Endothelial cell of umbilical vein (primary cell): ENCODE data around the gene SYCP1. TPM values are rescaled to one million over a fixed set of nuclear protein-coding genes. Genes with fewer than 3 reads are reported as not detected.

ENCODE experiments used
- BruUV-seq: library from RNA; stranded (reverse); fragments of 400-500 nt; replicated peaks from 2 replicates; lab custom pipeline; 2021; lab: Mats Ljungman, UMichigan
- CTCF ChIA-PET: fragments of 300-600, 350-600 bp; sonication (Branson Sonifier 250); formaldehyde crosslinking; loops from one replicate; lab custom pipeline; 2021; ENCODE audit warnings: antibody characterized with exemption, inconsistent platforms; lab: Charles Lee
- POLR2A ChIA-PET: fragments of 300-600, 350-600 bp; sonication (Branson Sonifier 250); formaldehyde crosslinking; loops from one replicate; lab custom pipeline; 2021; ENCODE audit warnings: antibody characterized with exemption, inconsistent platforms; lab: Charles Lee
- DNase-seq: peaks from one replicate; pipeline ENCODE4 v3.0.0-alpha.2; 2011; ENCODE audit warnings: low read depth, low spot score
- FAIRE-seq: peaks from 2 replicates; lab custom pipeline; 2011; peaks lifted over from hg19 to GRCh38; lab: Jason Lieb, UNC
- H2AFZ ChIP-seq: 2 replicates; pipeline ENCODE4 v1.6.0; 2012; ENCODE audit warnings: low read depth, low read length, control low read depth, inconsistent platforms
- H3K27ac ChIP-seq: 2 replicates; pipeline ENCODE4 v1.5.1; 2011; ENCODE audit warnings: low read depth, mild to moderate bottlenecking, control low read depth, low read length, moderate library complexity; ENCODE audit not compliant: insufficient read depth
- H3K27me3 ChIP-seq, 2 experiments: 2 replicates each; pipeline versions ENCODE4 v1.6.0 to v1.6.1; 2011; ENCODE audit warnings: low read length in 2 of 2, mixed read lengths in 1 of 2; ENCODE audit not compliant: control insufficient read depth in 2 of 2, insufficient read depth in 2 of 2
- H3K36me3 ChIP-seq, 2 experiments: 2 replicates in 1 of 2; 3 replicates in 1 of 2; pipeline ENCODE4 v1.5.1; 2011; ENCODE audit warnings: low read length in 2 of 2, mild to moderate bottlenecking in 1 of 2, moderate library complexity in 1 of 2; ENCODE audit not compliant: control insufficient read depth in 2 of 2, insufficient read depth in 2 of 2; ENCODE audit errors: extremely low read depth in 1 of 2
- H3K4me1 ChIP-seq: 3 replicates; pipeline ENCODE4 v1.5.1; 2011; ENCODE audit warnings: mild to moderate bottlenecking, low read length; ENCODE audit not compliant: control insufficient read depth, insufficient read depth; ENCODE audit errors: extremely low read depth
- H3K4me2 ChIP-seq: 2 replicates; pipeline ENCODE4 v1.6.1; 2011; ENCODE audit warnings: low read length, control low read depth, mixed read lengths; ENCODE audit not compliant: insufficient read depth
- H3K4me3 ChIP-seq, 3 experiments: fragments of 200-600 bp in 1 of 3; sonication (generic), shearing (Covaris generic) in 1 of 3; replicated peaks in 1 of 3; 2 replicates each; pipeline ENCODE4 v1.5.1; 2011 to 2016; ENCODE audit warnings: control low read depth in 3 of 3, low read length in 3 of 3, mild to moderate bottlenecking in 2 of 3, inconsistent platforms in 1 of 3, low read depth in 1 of 3, moderate library complexity in 1 of 3; ENCODE audit not compliant: insufficient read depth in 1 of 3
- H3K79me2 ChIP-seq: 2 replicates; pipeline ENCODE4 v1.6.0; 2012; ENCODE audit warnings: low read length, inconsistent platforms; ENCODE audit not compliant: control insufficient read depth, insufficient read depth
- H3K9ac ChIP-seq: replicated peaks from 2 replicates; pipeline ENCODE3; 2011; ENCODE audit warnings: low read length, control low read depth; ENCODE audit not compliant: insufficient read depth; ENCODE audit errors: extremely low read depth
- H3K9me1 ChIP-seq: replicated peaks from 3 replicates; pipeline ENCODE4 v1.6.0; 2011; ENCODE audit warnings: mild to moderate bottlenecking, low read length; ENCODE audit not compliant: control insufficient read depth, insufficient read depth; ENCODE audit errors: extremely low read depth
- H3K9me3 ChIP-seq: replicated peaks from 2 replicates; pipeline ENCODE4 v1.5.1; 2012; ENCODE audit warnings: low read length, inconsistent platforms; ENCODE audit not compliant: control insufficient read depth, insufficient read depth
- H4K20me1 ChIP-seq: replicated peaks from 2 replicates; pipeline ENCODE3; 2011; ENCODE audit warnings: mild to moderate bottlenecking, low read length; ENCODE audit not compliant: control insufficient read depth, insufficient read depth; ENCODE audit errors: extremely low read depth
- EZH2 ChIP-seq: IDR thresholded peaks from 2 replicates; pipeline ENCODE4 v1.6.1; 2012; ENCODE audit warnings: borderline replicate concordance, low read depth, mild to moderate bottlenecking, moderate library complexity, low read length, inconsistent platforms; ENCODE audit not compliant: severe bottlenecking
- FOS ChIP-seq: IDR thresholded peaks from 2 replicates; pipeline ENCODE4 v1.6.1; 2011; ENCODE audit warnings: mild to moderate bottlenecking, low read length, moderate library complexity, borderline replicate concordance; ENCODE audit not compliant: insufficient read depth
- GATA2 ChIP-seq: IDR thresholded peaks from 2 replicates; pipeline ENCODE4 v1.7.0; 2011; ENCODE audit warnings: low read depth, mild to moderate bottlenecking, moderate library complexity, mixed read lengths, low read length; ENCODE audit not compliant: insufficient read length, insufficient read depth
- JUN ChIP-seq: IDR thresholded peaks from 2 replicates; pipeline ENCODE4 v1.6.1; 2011; ENCODE audit warnings: borderline replicate concordance, low read depth; ENCODE audit not compliant: insufficient read length, insufficient read depth
- MYC ChIP-seq: IDR thresholded peaks from one replicate; pipeline ENCODE4 v1.6.1; 2011; ENCODE audit warnings: mild to moderate bottlenecking, low read depth, low read length
- POLR2A ChIP-seq: IDR thresholded peaks from 2 replicates; pipeline ENCODE4 v1.6.1; 2012; ENCODE audit warnings: low read depth, mild to moderate bottlenecking, control low read depth, low read length
- POLR2AphosphoS5 ChIP-seq: IDR thresholded peaks from 2 replicates; pipeline ENCODE4 v1.6.1; 2012; ENCODE audit warnings: low read depth, mild to moderate bottlenecking, control low read depth, low read length, moderate library complexity; ENCODE audit not compliant: insufficient read depth
- dilution Hi-C: fragments of 300-500 bp; cut with MboI; formaldehyde crosslinking; loops from one replicate; pipeline ENCODE4 v1.15.0; 2019; ENCODE audit warnings: low sequenced_read_pairs; ENCODE audit not compliant: extremely low pct_ligation_motif_present
- intact Hi-C: fragments of 100-400 bp; cut with micrococcal nuclease; formaldehyde crosslinking; loops from one replicate; pipeline ENCODE4 v1.10.0; 2022
- polyA plus RNA-seq, 4 experiments: library from polyadenylated mRNA; depleted of rRNA in 3 of 4; stranded (reverse) in 3 of 4; unstranded in 1 of 4; fragments of >200 nt; gene quantifications; 2 replicates each; pipeline versions ENCODE4 v1.2.1 to v1.2.3, GENCODE V29; 2011 to 2012; ENCODE audit warnings: missing spikeins in 1 of 4
- total RNA-seq: library from RNA; stranded (reverse); gene quantifications from 2 replicates; pipeline ENCODE4 v1.2.3, GENCODE V29; 2021
- TF ChIP-seq, protein P1 (sequence below): IDR thresholded peaks from 2 replicates; pipeline ENCODE4 v1.6.1; 2011; ENCODE audit not compliant: insufficient read depth, insufficient read length
- TF ChIP-seq, protein P2 (sequence below), 2 donors: IDR thresholded peaks; 1 replicate in 1 of 2; 2 replicates in 1 of 2; pipeline ENCODE4 v1.5.1; 2011; ENCODE audit warnings: low read length in 2 of 2, mild to moderate bottlenecking in 2 of 2, moderate library complexity in 2 of 2, control low read depth in 1 of 2, inconsistent platforms in 1 of 2, low read depth in 1 of 2; ENCODE audit not compliant: insufficient read depth in 1 of 2; ENCODE audit errors: extremely low read depth in 1 of 2

Gene SYCP1
- total and polyA plus RNA-seq, 2 donors (not counting 3 experiments of a cell fraction or from before 2014, with no cell fraction given): not detected

DNA sequence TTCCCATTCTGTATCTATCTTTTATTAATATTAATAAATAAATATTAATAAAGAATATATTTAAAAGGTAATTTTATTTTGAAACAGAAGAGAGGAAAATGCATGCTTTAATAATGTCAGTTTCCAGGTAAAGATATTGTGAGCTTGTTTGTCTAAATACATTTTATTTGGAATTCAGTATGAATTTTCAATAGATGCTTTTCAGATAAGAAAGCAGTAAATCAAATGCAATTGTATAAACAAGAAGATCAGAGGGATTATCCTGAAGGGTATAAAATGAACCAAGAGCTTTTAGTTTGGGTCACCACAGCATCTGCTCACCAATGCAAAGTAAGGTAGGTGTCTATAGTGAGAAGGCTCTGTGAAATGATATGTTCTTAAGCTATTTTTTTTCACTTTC is 174.9 kb downstream of the SYCP1 start, which contains the start of gene TSHB:
TSHB (plus strand) TSS at position 301 of the 400 bp plus-strand sequence. CDS start 3,537 bp downstream, outside the sequence.
- intact Hi-C loops (no loop called here), dilution Hi-C loops (no loop called here)
- H2AFZ ChIP-seq: no peak within 1 kb of the TSS
- H3K9me1 ChIP-seq: no peaks in the 10 kb centered on the region
- H3K27me3 ChIP-seq: peaks cover 0 to 6% of the 10 kb centered on the region in 2 experiments
- no peaks in the 10 kb centered on the region for H3K79me2 ChIP-seq
- H4K20me1 ChIP-seq: no peaks in the 10 kb centered on the region
- ChIA-PET CTCF (interaction anchor here (1.3 kb wide), 1 partner anchor 23 kb away, joined by 5 read pairs; no protein-coding TSS in a partner anchor), POLR2A (no interaction called here)
- no peak within 1 kb of the TSS for H3K4me2 ChIP-seq
- H3K9ac ChIP-seq: no peak within 1 kb of the TSS
- no TSS peak for BruUV-seq
- no peak within 1 kb of the TSS for H3K4me3 ChIP-seq
- DNase-seq (no peak), FAIRE-seq (no peak)
- no peaks in the 10 kb centered on the region for H3K36me3 ChIP-seq
- H3K4me1 ChIP-seq: no peaks in the 10 kb centered on the region
- H3K9me3 ChIP-seq: no peaks in the 10 kb centered on the region
- no peak within 1 kb of the TSS for H3K27ac ChIP-seq
- TF ChIP-seq FOS (no peak), GATA2 (no peak), POLR2A (no peak), POLR2AphosphoS5 (no peak), EZH2 (no peak), JUN (no peak), MYC (no peak)
- TF ChIP-seq, protein P1, sequence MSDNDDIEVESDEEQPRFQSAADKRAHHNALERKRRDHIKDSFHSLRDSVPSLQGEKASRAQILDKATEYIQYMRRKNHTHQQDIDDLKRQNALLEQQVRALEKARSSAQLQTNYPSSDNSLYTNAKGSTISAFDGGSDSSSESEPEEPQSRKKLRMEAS: no peak
- TF ChIP-seq, protein P2, sequence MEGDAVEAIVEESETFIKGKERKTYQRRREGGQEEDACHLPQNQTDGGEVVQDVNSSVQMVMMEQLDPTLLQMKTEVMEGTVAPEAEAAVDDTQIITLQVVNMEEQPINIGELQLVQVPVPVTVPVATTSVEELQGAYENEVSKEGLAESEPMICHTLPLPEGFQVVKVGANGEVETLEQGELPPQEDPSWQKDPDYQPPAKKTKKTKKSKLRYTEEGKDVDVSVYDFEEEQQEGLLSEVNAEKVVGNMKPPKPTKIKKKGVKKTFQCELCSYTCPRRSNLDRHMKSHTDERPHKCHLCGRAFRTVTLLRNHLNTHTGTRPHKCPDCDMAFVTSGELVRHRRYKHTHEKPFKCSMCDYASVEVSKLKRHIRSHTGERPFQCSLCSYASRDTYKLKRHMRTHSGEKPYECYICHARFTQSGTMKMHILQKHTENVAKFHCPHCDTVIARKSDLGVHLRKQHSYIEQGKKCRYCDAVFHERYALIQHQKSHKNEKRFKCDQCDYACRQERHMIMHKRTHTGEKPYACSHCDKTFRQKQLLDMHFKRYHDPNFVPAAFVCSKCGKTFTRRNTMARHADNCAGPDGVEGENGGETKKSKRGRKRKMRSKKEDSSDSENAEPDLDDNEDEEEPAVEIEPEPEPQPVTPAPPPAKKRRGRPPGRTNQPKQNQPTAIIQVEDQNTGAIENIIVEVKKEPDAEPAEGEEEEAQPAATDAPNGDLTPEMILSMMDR (IDR thresholded peaks at IDR 0.05; ENCODE audit: extremely low read depth in 1 of 2, insufficient read depth in 1 of 2, low read depth in 1 of 2, low read length in 2 of 2): no peak
